Left renal pelvis (tissue), 4 donors: ENCODE measurements around the gene SYNDIG1. TPM values are rescaled to one million over a fixed set of nuclear protein-coding genes. Genes with fewer than 3 reads are reported as not detected.

ENCODE experiments used
- DNase-seq, 4 donors: peaks; one replicate each; pipeline ENCODE4 v3.0.0-alpha.2; 2013; ENCODE audit warnings: low read depth in 4 of 4, low spot score in 3 of 4
- polyA plus RNA-seq, 4 donors: library from polyadenylated mRNA; unstranded; fragments of 120-200 nt; gene quantifications; one replicate each; pipeline ENCODE4 v1.2.1, GENCODE V29; 2013; ENCODE audit not compliant: insufficient read length in 4 of 4

SYNDIG1 gene
- polyA plus RNA-seq, 4 donors, result 1.4 to 9.3 (median 8.8) TPM

DNA sequence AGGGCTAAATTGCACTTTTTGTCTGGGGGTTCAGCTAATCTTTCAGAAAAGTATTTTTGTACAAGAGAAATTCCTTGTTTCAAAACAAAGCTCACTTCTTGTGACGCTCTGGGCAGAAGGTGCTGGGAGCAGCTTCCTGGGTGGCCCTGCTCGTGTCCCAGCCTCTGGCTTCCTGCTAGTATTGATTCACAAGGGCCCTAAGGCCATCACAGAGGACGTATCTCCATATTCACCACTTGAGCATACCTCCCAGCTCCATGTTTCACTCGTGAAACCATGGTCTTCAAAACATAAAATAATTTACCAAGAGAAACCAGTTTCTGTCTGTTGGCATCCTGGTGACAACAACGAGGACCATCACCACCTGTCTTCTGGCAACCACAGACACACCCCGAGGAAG, 49.1 kb downstream of the SYNDIG1 start:
- DNase-seq, result no peak

DNA sequence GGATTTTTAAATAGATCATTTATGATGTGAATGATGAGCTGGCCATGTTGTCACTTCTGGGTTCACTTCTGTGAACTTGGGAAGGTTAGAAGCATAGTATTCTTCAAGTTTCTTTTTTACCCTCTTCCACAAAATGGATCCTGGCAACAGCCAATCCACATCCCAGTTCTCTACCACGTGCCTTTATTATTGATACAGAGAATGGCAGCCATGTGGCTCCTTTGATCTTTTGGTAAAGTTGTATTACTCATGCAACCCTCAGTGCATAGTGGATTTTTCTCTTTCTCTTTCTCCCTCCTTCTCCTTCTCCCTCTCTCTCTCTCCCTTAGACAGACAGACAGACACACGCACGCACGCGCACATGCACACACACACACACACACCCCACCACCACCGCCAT, 50.0 kb downstream of the SYNDIG1 start:
- no peak for DNase-seq

DNA sequence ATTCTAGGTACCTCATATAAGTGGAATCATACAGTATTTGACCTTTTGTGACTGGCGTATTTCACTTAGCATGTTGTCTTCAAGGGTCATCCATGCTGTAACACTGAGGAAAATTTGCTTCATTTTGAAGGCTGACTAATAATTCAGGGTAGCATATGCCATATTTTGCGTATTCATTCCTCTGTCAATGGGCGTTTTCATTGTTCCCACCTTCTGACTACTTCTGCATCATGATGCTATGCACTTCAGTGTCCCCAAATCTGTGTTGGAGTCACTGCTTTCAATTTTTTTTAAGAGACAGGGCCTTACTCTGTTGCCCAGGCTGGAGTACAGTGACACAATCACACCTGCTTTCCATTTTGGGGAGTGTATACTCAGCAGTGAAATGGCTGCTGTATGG, 51.6 kb downstream of the SYNDIG1 start:
- DNase-seq, result no peak

GRCh38 chr20:24522452-24523330, 53.3 kb downstream of the SYNDIG1 start:
- DNase-seq, result no peak

GRCh38 chr20:24523661-24524060, 54.2 kb downstream of the SYNDIG1 start:
- DNase-seq, result no peak

DNA sequence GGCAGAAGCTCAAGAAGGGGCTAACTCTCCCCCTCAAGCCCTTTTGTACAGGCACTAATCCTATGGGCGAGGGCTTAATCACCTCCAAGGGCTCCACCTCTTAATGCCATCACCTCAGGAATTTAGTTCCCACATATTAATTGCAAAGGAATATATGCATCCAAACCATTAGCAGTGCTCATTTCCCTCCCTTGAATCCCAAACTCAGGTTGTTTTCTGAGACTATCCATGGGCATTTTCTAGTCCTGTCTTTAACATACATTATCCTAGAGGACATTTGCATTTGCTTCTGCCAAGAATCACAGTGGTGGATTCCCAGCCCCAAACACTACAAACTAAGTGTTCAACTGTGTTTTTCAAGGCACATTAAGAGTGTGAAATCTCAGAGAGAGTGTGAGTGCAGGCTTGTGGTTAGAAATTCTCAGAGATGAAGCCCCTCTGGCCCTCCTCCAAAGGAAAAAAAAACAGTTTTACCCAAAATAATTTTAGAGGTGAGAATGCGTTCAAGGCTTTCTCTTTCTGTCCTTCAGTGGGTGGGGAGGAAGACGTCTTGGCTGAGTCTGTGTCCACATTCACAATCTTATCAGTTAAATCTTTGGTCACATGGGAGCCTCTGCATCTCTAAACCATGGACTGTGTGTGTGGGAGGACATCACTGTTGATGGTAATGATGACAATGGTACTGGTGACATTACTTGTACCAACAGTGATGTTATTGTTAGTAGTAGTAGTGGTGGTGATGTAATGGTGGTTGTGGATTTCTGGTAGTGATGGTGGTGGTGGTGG, 59.3 kb downstream of the SYNDIG1 start:
- no peak for DNase-seq

GRCh38 chr20:24529369-24529719, 59.9 kb downstream of the SYNDIG1 start:
- DNase-seq, result no peak

DNA sequence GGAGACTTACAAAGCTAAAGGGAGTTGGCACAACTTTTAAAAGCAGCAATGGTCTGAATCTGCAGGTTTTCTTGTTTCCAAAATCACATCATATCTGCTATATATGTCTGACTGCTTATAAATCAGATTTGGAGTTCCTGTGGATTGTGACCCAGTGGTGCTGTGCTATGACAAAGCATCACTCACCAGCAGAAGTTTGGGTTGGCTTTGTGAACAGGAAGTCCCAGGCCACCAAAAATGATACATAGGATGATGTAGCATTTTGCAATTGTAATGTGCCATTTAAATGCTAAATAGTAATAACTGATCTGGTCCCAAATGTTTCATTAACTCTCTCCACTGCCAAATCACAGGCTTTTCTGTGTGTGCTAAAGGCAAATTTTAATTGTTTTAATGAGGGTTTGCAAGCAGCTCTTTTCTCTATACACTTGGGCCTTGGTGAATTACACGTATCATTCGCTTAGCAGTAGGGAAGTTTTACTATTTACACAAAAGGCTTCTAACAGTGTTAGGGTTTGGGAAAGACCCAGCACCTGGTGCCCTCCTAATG, 60.8 kb downstream of the SYNDIG1 start:
- DNase-seq, result no peak

- DNase-seq, result no peak
These were observed 61.8 kb downstream of the SYNDIG1 start for GRCh38 chr20:24531202-24531601.

DNA sequence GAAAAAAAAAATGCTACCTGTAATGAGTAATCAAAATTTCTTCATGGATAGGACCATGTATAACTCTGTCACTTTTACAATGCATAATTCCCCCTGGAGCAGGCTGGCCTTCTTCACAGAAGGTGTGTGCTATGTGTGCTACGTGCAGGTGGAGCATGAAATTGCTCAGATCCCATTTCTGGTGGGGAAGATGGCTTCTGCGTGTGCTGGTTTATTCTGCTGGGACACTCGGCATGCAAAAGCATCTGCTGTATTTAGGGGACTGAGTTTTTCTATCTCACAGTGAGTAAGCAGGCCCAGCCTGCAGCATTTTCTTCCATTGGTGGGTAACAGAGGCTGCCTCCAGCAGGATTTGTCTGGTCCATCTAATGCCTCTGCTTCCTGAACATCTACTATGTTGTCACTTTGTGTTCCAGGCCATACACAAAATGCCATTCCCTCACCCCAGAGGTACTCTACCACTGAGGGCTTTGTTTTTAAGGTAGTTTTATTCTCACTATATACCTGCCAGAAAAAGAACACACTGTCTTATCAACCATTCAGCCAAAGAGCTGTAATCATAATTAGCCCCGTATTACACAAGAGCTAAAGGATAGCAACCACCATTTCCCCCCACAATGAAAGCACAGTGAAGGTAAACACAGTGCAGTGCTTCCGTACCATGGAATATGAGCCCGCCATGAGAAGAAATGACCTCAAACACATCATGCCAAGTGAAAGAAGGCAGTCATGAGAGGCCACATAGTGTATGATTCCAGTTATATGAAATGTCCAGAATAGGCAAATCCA, 62.4 kb downstream of the SYNDIG1 start:
- DNase-seq, result no peak

DNA sequence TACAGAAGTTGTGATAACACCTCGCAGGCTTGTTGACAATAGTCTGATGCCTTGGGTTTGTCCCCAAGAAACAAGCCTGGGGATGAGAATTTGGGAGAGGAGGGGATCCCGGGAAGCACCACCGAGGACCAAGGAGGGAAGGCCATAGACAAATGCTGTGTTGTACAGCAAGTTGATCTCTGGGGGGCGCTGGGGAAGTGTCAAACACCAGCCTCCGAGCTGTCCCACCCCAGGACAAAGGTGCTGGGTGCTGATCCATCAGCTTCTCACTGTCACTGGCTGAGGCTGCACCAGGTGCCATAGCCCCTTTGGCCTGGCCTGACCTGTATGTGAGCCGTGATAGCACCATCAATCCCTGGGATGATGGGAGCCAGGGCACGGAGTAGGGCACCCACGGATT, 64.0 kb downstream of the SYNDIG1 start:
- DNase-seq, result no peak

- DNase-seq, result no peak
These were observed 64.9 kb downstream of the SYNDIG1 start for GRCh38 chr20:24534282-24534681.

DNA sequence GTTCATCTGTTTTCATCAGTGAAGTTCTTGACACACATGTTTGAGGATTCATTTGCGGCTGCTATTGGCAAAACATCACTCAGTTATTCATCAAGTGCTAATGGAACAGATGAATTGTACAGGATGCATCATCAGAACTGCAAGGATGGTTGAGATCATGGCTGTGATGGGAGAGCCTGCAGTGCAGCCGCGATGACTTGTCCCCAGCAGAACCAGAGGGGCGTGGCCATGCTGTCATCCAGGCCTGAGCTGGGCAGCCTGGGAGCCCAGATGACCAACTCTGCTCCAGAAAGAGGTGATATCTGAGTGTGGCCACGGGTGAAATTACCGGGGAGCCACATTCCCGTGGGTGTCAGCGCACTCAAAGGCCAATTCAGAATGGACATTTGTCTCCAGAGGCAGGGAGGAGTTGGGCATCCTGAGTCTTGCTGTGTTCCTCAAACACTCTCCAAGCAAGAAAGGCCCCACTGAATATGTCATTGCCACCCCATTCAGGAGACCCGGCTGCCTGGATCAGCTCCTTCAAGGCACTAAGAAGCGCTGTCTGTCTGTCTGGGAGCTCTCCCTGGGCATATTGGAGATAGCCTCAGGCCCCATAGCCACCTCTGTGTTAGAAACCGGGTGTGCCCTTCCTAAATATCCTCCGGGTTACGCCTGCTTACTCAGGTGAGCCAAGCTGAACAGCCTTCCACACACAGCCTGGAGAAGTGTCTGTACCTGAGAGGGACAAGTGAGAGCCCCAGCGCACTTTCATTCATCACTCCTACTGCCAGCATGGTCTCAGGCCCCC, 66.7 kb downstream of the SYNDIG1 start:
- no peak for DNase-seq

DNA sequence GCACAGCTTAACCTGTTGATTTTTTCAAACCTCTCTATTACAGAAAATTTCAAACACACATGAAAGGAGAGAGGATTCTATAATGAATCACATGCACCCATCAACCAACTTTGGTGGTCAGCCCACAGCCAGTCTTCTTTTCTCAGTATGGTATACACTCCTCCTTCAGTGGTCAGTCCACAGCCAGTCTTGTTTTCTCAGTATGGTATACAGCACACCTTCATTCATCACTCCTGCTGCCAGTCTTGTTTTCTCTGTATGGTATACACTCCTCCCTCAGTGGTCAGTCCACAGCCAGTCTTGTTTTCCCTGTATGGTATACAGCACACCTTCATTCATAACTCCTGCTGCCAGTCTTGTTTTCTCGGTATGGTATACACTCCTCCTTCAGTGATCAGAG, 67.8 kb downstream of the SYNDIG1 start:
- no peak for DNase-seq

- no peak for DNase-seq
These were observed 73.3 kb downstream of the SYNDIG1 start for GRCh38 chr20:24542721-24543120.

- DNase-seq, result no peak
These were observed 73.7 kb downstream of the SYNDIG1 start for GRCh38 chr20:24543168-24543567.

DNA sequence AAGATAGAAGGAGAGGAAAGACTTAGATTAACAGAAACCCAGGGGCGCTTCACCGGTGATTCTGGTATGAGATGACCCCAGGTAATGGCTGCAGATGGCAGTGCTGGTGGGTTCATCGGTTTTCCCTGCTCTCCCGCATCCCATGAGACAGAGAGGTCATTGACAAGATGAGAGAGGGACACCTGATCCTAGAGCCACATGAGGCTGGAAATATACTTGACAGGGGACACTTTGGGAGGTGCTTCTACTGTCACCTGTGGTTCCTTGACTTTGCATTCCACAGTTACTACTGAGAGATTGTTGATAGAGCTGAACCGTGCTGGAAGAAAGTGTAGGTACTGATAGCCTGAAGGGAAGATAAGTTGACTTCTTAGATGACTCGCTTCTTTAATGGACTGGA, 74.3 kb downstream of the SYNDIG1 start:
- no peak for DNase-seq

DNA sequence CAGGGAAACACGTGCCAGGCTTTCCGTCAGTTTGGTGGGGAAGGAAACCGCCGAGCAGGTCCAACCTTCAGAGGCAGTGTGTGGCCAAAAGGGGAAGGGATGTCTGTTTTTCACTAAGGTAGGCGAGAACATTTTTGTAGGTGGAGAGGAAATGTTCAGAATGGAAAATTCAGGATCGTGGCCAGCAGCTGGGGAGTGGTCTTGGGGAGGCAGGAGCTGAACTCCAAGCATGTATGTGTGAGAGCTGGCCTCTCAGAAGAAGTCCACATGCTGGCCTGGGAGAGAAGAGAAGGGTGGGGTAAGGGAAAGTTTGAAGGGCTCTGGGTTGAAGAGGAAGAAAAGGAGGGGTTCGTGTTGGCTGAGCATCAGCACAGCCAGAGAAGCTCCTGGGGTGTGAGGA, 74.9 kb downstream of the SYNDIG1 start:
- DNase-seq, result no peak

GRCh38 chr20:24545168-24545567, 75.7 kb downstream of the SYNDIG1 start:
- DNase-seq, result no peak

DNA sequence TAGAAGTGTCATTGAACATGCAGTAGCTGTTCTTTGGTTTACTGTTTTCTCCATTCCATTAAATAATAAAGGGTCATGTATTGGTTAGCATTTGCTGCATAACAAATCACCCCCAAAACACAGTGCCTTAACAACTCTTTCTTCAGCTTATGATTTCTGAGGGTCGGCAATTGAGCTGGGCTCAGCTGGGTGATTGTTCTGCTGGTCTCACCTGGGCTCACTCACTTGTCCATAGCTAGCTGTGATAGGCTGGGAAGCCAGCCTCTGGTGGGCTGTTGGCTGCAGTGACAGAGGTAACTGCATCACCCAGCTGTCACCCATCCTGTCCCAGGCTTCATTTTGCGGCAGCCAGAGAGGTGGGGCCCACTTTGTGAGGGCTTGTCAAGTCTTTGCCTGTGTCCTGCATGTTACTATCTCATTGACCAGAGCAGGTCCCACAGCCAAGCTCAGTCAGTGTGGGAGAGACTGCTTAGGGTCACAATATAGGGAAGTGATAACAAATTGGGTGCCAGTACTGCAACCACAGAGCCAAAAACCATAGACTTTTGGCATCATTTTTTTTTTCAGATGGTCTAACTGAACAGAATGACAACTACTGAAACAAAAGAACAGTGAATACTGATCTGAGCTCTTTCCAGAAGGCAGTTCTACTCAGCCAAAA, 76.9 kb downstream of the SYNDIG1 start:
- no peak for DNase-seq
